Testis (tissue), 2 donors: ENCODE data around the gene ALKBH5.

Experiments
- CTCF ChIP-seq, 3 experiments: fragments of 450-650 bp in 2 of 3; fragments of 200-600 bp in 1 of 3; sonication (generic) in 1 of 3; IDR thresholded peaks; one replicate each; pipeline ENCODE4 v1.5.1; 2016 to 2019; ENCODE audit warnings: antibody characterized with exemption in 3 of 3, mild to moderate bottlenecking in 2 of 3, moderate library complexity in 1 of 3
- POLR2A ChIP-seq: fragments of 450-650 bp; IDR thresholded peaks from one replicate; pipeline ENCODE4 v1.6.1; 2017; ENCODE audit warnings: antibody characterized with exemption, mild to moderate bottlenecking, moderate library complexity

- TF ChIP-seq CTCF (IDR thresholded peaks at IDR 0.05) = no peak
- TF ChIP-seq POLR2A = no peak
Measured at GRCh38 chr17:18224053-18224386, 40.4 kb downstream of the ALKBH5 start.
